Measurements from ENCODE around the gene LIMS1.

- TF ChIP-seq EZH2 (IDR thresholded peaks at IDR 0.05; ENCODE audit: insufficient read depth, poor library complexity, severe bottlenecking) (no peak), EZH2phosphoT487 (IDR thresholded peaks at IDR 0.05; ENCODE audit: insufficient read depth, low read depth) (no peak)
Measured at GRCh38 chr2:108589372-108589771, 55.1 kb downstream of the LIMS1 start.

Data from GM23248 (cell line).